CD8-positive, alpha-beta memory T cell (primary cell): Measurements from ENCODE around the gene MYBPC2. TPM values are rescaled to one million over a fixed set of nuclear protein-coding genes. Genes with fewer than 3 reads are reported as not detected.

Experiments used
- CTCF ChIA-PET: fragments of 350-600 bp; sonication (Branson Sonifier 250); formaldehyde crosslinking; loops from one replicate; lab custom pipeline; 2021; ENCODE audit warnings: antibody characterized with exemption; lab: Charles Lee
- POLR2A ChIA-PET: fragments of 350-600 bp; sonication (Branson Sonifier 250); formaldehyde crosslinking; loops from one replicate; lab custom pipeline; 2021; ENCODE audit warnings: antibody characterized with exemption; lab: Charles Lee
- DNase-seq, 5 donors: peaks; one replicate each; pipeline versions ENCODE4 v3.0.0 to v3.0.0-alpha.2; 2020 to 2022; ENCODE audit warnings: mixed read lengths in 1 of 5
- H3K27ac ChIP-seq: one replicate; pipeline ENCODE4 v1.7.0; 2013; ENCODE audit warnings: low read depth, mild to moderate bottlenecking, low read length, moderate library complexity
- H3K27me3 ChIP-seq: 2 replicates; pipeline ENCODE4 v1.7.0; 2013; ENCODE audit warnings: low read length, mild to moderate bottlenecking; ENCODE audit not compliant: insufficient read depth, poor library complexity, severe bottlenecking
- H3K36me3 ChIP-seq: 2 replicates; pipeline ENCODE4 v1.7.0; 2013; ENCODE audit warnings: mild to moderate bottlenecking, low read length, moderate library complexity; ENCODE audit not compliant: insufficient read depth
- H3K4me1 ChIP-seq: 2 replicates; pipeline ENCODE4 v1.7.0; 2013; ENCODE audit warnings: mild to moderate bottlenecking, low read length, moderate library complexity; ENCODE audit not compliant: insufficient read depth
- H3K4me3 ChIP-seq: 2 replicates; pipeline ENCODE4 v1.7.0; 2013; ENCODE audit warnings: mild to moderate bottlenecking, low read length
- H3K9me3 ChIP-seq: 2 replicates; pipeline ENCODE4 v1.7.0; 2013; ENCODE audit warnings: mild to moderate bottlenecking, low read length
- H3K27ac Mint-ChIP-seq, 8 donors: one replicate each; pipeline ENCODE4 v1.8.0; 2020 to 2021; ENCODE audit warnings: mixed read lengths in 8 of 8, mild to moderate bottlenecking in 6 of 8, inconsistent platforms in 3 of 8, moderate library complexity in 3 of 8
- H3K27me3 Mint-ChIP-seq, 2 donors: one replicate each; pipeline ENCODE4 v1.8.0; 2020 to 2021; ENCODE audit warnings: mixed read lengths in 2 of 2, mild to moderate bottlenecking in 1 of 2, moderate library complexity in 1 of 2
- H3K36me3 Mint-ChIP-seq, 3 donors: one replicate each; pipeline ENCODE4 v1.8.0; 2020 to 2021; ENCODE audit warnings: mixed read lengths in 3 of 3, inconsistent platforms in 1 of 3, mild to moderate bottlenecking in 1 of 3
- H3K4me1 Mint-ChIP-seq, 3 donors: one replicate each; pipeline ENCODE4 v1.8.0; 2020 to 2021; ENCODE audit warnings: mixed read lengths in 3 of 3, inconsistent platforms in 1 of 3, mild to moderate bottlenecking in 1 of 3
- H3K4me3 Mint-ChIP-seq, 7 donors: one replicate each; pipeline ENCODE4 v1.8.0; 2020 to 2021; ENCODE audit warnings: mixed read lengths in 7 of 7, mild to moderate bottlenecking in 6 of 7, moderate library complexity in 4 of 7, inconsistent platforms in 2 of 7
- H3K9me3 Mint-ChIP-seq, 5 donors: one replicate each; pipeline ENCODE4 v1.8.0; 2020 to 2022; ENCODE audit warnings: mixed read lengths in 5 of 5, mild to moderate bottlenecking in 3 of 5, moderate library complexity in 2 of 5, inconsistent platforms in 1 of 5
- polyA plus RNA-seq: library from polyadenylated mRNA; unstranded; fragments of 300-500 nt; fragmentation: Illumina TruSeq; gene quantifications from one replicate; pipeline ENCODE4 v1.2.3, GENCODE V29; 2021
- total RNA-seq, 2 experiments: library from RNA; stranded (reverse); gene quantifications; one replicate each; pipeline ENCODE4 v1.2.3, GENCODE V29; 2021

MYBPC2 gene
- total and polyA plus RNA-seq, 3 experiments from 2014 or later = 0.07 to 0.24 TPM; not detected in 1

DNA sequence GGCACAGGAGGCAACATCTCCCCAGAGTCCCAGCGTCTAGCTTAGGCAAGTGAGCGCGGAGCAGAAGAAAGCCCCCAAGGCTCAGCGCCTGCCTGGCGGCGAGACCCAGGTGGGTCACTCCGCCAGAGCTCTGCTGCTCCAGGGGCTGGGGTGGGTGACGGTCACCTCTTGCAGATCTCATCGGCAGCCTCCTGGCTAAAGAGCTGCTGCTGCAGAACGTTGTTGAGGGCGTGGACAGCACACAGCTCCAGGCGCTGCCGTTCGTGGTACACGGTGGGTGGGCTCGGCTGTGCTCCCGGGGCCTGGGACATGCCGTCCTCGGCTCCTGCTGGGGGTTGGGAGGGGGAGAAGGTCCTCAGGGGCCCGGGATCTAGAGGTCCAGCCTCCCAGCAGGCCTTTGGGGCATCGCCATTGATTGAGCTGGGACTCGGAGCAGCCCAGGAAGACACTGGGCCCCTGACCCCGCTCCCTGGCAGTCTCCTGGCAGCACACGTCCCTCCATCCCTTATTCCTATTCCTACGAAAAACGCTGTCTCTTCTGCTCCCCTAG, 77.5 kb downstream of the MYBPC2 start:
- Mint-ChIP-seq H3K9me3 (no peaks in the 10 kb centered on the region), H3K27me3 (peaks cover 1 to 5% of the 10 kb centered on the region in 2 donors)
- CTCF ChIA-PET = interaction anchor here (1.9 kb wide), 1 partner anchor 153 kb away, joined by 6 read pairs; no protein-coding TSS in a partner anchor

GRCh38 chr19:50510700-50511068, 78.0 kb downstream of the MYBPC2 start:
- Mint-ChIP-seq H3K27ac (peak overlapping the region; percentile 70 to 100 (median 97)), H3K27me3 (peaks cover 3 to 5% of the 10 kb centered on the region in 2 donors), H3K4me3 (peak overlapping the region; percentile 66 to 94 (median 89)), H3K36me3 (peaks cover 0 to 18% (median 0%) of the 10 kb centered on the region in 3 donors), H3K4me1 (peaks cover 13 to 22% (median 15%) of the 10 kb centered on the region in 3 donors), H3K9me3 (no peaks in the 10 kb centered on the region)
- Histone ChIP-seq H3K27ac (peak overlapping the region; percentile 90), H3K9me3 (no peaks in the 10 kb centered on the region), H3K27me3 (no peaks in the 10 kb centered on the region), H3K36me3 (no peaks in the 10 kb centered on the region), H3K4me3 (peak overlapping the region; percentile 76), H3K4me1 (peaks cover 15% of the 10 kb centered on the region)
- no peak for DNase-seq
- ChIA-PET POLR2A (interaction anchor here (0.6 to 1.8 kb wide), 5 partner anchors 34 to 294 kb away, joined by 4 to 9 read pairs (median 9); partner anchors contain the start of genes GARIN5A, NR1H2 and POLD1), CTCF (interaction anchor here (1.9 kb wide), 1 partner anchor 153 kb away, joined by 6 read pairs; no protein-coding TSS in a partner anchor)

More for the DNA sequence above, 77.5 kb downstream of the MYBPC2 start:
- H3K27me3 ChIP-seq = no peaks in the 10 kb centered on the region
- peak overlapping the region; percentile 66 to 94 (median 89) for H3K4me3 Mint-ChIP-seq
- H3K4me3 ChIP-seq = peak overlapping the region; percentile 76
- peak overlapping the region; percentile 70 to 100 (median 97) for H3K27ac Mint-ChIP-seq
- POLR2A ChIA-PET = interaction anchor here (1.8 kb wide), 1 partner anchor 126 kb away, joined by 9 read pairs; the partner anchor contains the start of gene POLD1
- peaks cover 0 to 21% (median 0%) of the 10 kb centered on the region in 3 donors for H3K36me3 Mint-ChIP-seq
- DNase-seq = no peak
- H3K4me1 Mint-ChIP-seq = peaks cover 13 to 22% (median 15%) of the 10 kb centered on the region in 3 donors
- H3K27ac ChIP-seq = peak overlapping the region; percentile 90
- peaks cover 15% of the 10 kb centered on the region for H3K4me1 ChIP-seq
- H3K9me3 ChIP-seq = no peaks in the 10 kb centered on the region
- no peaks in the 10 kb centered on the region for H3K36me3 ChIP-seq

GRCh38 chr19:50511069-50511822, 78.6 kb downstream of the MYBPC2 start, which contains the start of gene JOSD2:
JOSD2 (minus strand) TSS chr19:50511191; CDS start chr19:50510431, 760 bp downstream.
- CTCF ChIA-PET = interaction anchor here (1.5 to 1.9 kb wide), 2 partner anchors 50 to 154 kb away, joined by 3 to 6 read pairs; no protein-coding TSS in a partner anchor
- H3K36me3 Mint-ChIP-seq = peaks cover 0 to 18% (median 0%) of the 10 kb centered on the region in 3 donors
- H3K27ac Mint-ChIP-seq = peak within 1 kb of the TSS; percentile 70 to 100 (median 98)

DNA sequence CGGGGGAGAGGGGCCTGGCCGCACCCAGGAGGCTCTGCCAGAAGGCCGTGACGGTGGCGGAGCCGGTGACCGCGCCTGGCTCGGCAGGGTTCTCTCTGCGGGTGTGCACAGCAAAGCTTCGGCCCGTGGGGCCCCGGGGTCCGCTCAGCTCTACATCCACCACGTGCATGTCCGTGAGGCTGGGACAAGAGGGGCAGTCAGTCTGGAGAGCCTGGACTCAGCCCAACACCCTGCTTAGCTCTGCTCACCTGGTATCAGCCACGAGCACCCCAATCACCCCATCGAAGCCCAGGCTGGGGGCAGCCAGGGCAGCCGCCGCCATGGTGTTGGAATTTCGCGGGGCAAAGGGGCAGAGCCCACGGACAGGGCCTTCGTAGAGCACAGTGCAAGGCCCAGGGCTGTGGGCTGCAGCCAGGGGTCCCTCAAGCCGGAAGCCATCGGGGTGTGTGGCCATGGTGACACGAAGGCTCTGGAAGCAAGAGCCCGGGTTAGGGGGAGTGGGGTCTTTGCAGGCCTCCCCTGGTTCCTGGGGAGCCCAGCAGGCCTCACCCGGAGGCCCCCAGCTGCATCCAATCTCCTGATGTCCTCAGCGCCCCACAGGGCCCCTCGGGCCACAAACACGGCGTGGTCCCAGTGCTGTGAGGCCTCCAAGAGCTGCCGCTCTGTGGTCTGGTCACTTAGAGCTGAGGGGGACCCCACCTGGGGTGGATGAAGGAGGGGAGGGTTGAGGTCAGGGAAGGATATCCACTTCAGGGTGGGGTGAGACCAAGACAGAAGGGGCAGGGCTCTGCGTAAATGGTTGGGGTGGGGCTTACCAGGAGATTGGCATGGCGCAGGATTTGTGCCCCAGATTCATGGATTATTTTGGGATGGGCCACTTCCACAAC, 79.7 kb downstream of the MYBPC2 start:
- ChIA-PET POLR2A (no interaction called here), CTCF (interaction anchor here (1.5 kb wide), 2 partner anchors 44 to 51 kb away, joined by 3 read pairs; no protein-coding TSS in a partner anchor)
- DNase-seq = no peak
- H3K27ac Mint-ChIP-seq = peak overlapping the region in 3 of 8 donors; percentile 38 to 71 (median 57)
- Histone ChIP-seq H3K36me3 (no peaks in the 10 kb centered on the region), H3K27ac (peak overlapping the region; percentile 90), H3K9me3 (no peaks in the 10 kb centered on the region), H3K27me3 (no peaks in the 10 kb centered on the region), H3K4me1 (peaks cover 15% of the 10 kb centered on the region), H3K4me3 (peak overlapping the region; percentile 67)
- no peaks in the 10 kb centered on the region for H3K9me3 Mint-ChIP-seq
- peak overlapping the region in 2 of 7 donors; percentile 13 to 56 for H3K4me3 Mint-ChIP-seq
- H3K27me3 Mint-ChIP-seq = peaks cover 5 to 7% of the 10 kb centered on the region in 2 donors
- H3K4me1 Mint-ChIP-seq = peaks cover 13 to 22% (median 15%) of the 10 kb centered on the region in 3 donors
- H3K36me3 Mint-ChIP-seq = peaks cover 0 to 13% (median 0%) of the 10 kb centered on the region in 3 donors

More at GRCh38 chr19:50511069-50511822, 78.6 kb downstream of the MYBPC2 start, which contains the start of gene JOSD2:
- Mint-ChIP-seq H3K4me3 (peak within 1 kb of the TSS; percentile 66 to 94 (median 89)), H3K4me1 (peaks cover 13 to 22% (median 15%) of the 10 kb centered on the region in 3 donors), H3K9me3 (no peaks in the 10 kb centered on the region), H3K27me3 (peaks cover 5 to 6% of the 10 kb centered on the region in 2 donors)
- Histone ChIP-seq H3K4me3 (peak within 1 kb of the TSS; percentile 76), H3K4me1 (peaks cover 15% of the 10 kb centered on the region), H3K27ac (peak within 1 kb of the TSS; percentile 90), H3K36me3 (no peaks in the 10 kb centered on the region), H3K9me3 (no peaks in the 10 kb centered on the region), H3K27me3 (no peaks in the 10 kb centered on the region)
- POLR2A ChIA-PET = interaction anchor here (0.6 to 1.8 kb wide), 5 partner anchors 34 to 294 kb away, joined by 4 to 9 read pairs (median 9); partner anchors contain the start of genes GARIN5A, NR1H2 and POLD1
- DNase-seq = peak; percentile 94 to 99 (median 96)

DNA sequence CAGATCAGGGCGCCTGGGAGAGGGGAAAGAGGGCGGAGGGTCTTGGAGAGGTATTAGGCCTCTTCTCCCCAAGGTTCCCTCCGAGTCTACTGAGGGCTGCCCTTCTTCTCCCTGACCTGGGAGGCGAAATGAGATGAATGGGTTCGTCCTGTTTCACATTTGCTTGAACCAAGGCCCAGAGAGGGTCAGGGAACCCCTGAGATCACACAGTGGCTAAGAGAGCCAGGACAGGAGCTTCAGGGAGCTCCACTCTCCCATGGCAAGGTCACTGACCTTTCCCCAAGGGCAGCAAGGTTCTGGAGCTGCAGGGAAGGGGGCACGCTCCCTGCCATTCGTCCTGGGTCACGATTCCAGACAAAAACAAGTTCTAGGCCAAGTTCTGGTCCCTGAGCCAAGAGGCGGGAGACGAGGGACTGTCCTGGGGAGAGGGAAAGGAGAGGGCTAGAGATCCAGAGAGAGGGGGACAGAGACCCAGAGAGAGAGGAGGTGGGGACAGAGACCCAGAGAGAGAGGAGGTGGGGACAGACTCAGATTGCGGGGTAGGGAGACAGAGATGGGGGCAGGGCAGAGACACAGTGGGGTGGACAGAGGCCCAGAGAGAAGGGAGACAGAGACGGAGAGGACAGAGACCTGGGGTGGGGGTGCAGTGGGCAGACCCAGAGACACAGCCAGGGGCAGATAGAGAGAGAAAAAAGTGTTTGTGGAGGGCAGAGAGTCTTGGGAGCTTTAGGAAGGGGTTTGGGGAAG, 80.5 kb downstream of the MYBPC2 start:
- H3K4me3 Mint-ChIP-seq = peak overlapping the region in 2 of 7 donors; percentile 56 to 59
- H3K9me3 Mint-ChIP-seq = no peaks in the 10 kb centered on the region
- CTCF ChIA-PET = interaction anchor here (1.5 kb wide), 1 partner anchor 43 kb away, joined by 3 read pairs; no protein-coding TSS in a partner anchor
- peak overlapping the region in 5 of 8 donors; percentile 53 to 77 (median 57) for H3K27ac Mint-ChIP-seq
- H3K4me1 Mint-ChIP-seq = peaks cover 13 to 22% (median 15%) of the 10 kb centered on the region in 3 donors
- DNase-seq = peak in 1 of 5 donors; percentile 41
- H3K27me3 Mint-ChIP-seq = peaks cover 5 to 7% of the 10 kb centered on the region in 2 donors
- H3K36me3 Mint-ChIP-seq = peaks cover 0 to 10% (median 0%) of the 10 kb centered on the region in 3 donors
- no peaks in the 10 kb centered on the region for H3K27me3 ChIP-seq
- H3K9me3 ChIP-seq = no peaks in the 10 kb centered on the region
- H3K4me1 ChIP-seq = peaks cover 15% of the 10 kb centered on the region
- no peak overlapping the region for H3K4me3 ChIP-seq
- no peak overlapping the region for H3K27ac ChIP-seq
- POLR2A ChIA-PET = no interaction called here
- no peaks in the 10 kb centered on the region for H3K36me3 ChIP-seq

- no peaks in the 10 kb centered on the region for H3K27me3 ChIP-seq
- Mint-ChIP-seq H3K27ac (peak within 1 kb of the TSS in 6 of 8 donors; percentile 53 to 77 (median 64)), H3K36me3 (peaks cover 0 to 7% (median 0%) of the 10 kb centered on the region in 3 donors), H3K27me3 (peaks cover 5 to 7% of the 10 kb centered on the region in 2 donors), H3K4me1 (peaks cover 13 to 22% (median 15%) of the 10 kb centered on the region in 3 donors), H3K4me3 (peak within 1 kb of the TSS in 3 of 7 donors; percentile 45 to 59 (median 56)), H3K9me3 (no peaks in the 10 kb centered on the region)
- DNase-seq = no peak
- peaks cover 15% of the 10 kb centered on the region for H3K4me1 ChIP-seq
- POLR2A ChIA-PET = no interaction called here
- no peaks in the 10 kb centered on the region for H3K36me3 ChIP-seq
- CTCF ChIA-PET = interaction anchor here (1.5 kb wide), 1 partner anchor 43 kb away, joined by 3 read pairs; no protein-coding TSS in a partner anchor
- H3K9me3 ChIP-seq = no peaks in the 10 kb centered on the region
- H3K27ac ChIP-seq = no peak within 1 kb of the TSS
- no peak within 1 kb of the TSS for H3K4me3 ChIP-seq
Observed at GRCh38 chr19:50513746-50514345, 81.2 kb downstream of the MYBPC2 start, which contains the start of gene ASPDH. ASPDH (minus strand) TSS chr19:50513913; CDS start chr19:50513823, 90 bp downstream.
